SW 1271 (cell line): Measurements from ENCODE around the gene TBL1XR1.
"Not testable (repeated sequence)": the region's sequence is repeated elsewhere in the genome, so short reads cannot be mapped to it uniquely, and the experiment has no call there.

ENCODE experiments used
- DNase-seq, 2 experiments: peaks; one replicate each; lab custom pipeline; 2025; lab: John Stamatoyannopoulos, UW

The TBL1XR1 gene

GRCh38 chr3:177182352-177182751 is 14.9 kb downstream of the TBL1XR1 start:
- DNase-seq: no peak

GRCh38 chr3:177181418-177181817 is 15.9 kb downstream of the TBL1XR1 start:
- no peak for DNase-seq

- no peak for DNase-seq
Observed at GRCh38 chr3:177180506-177180905, 16.8 kb downstream of the TBL1XR1 start.

- no peak for DNase-seq
Observed at GRCh38 chr3:177179281-177180067, 17.8 kb downstream of the TBL1XR1 start.

- no peak for DNase-seq
Observed at GRCh38 chr3:177177749-177178221, 19.5 kb downstream of the TBL1XR1 start.

GRCh38 chr3:177174607-177175170 is 22.6 kb downstream of the TBL1XR1 start:
- DNase-seq: no peak

GRCh38 chr3:177169936-177170722 is 27.2 kb downstream of the TBL1XR1 start:
- no peak for DNase-seq

GRCh38 chr3:177168431-177168830 is 28.9 kb downstream of the TBL1XR1 start:
- no peak for DNase-seq

GRCh38 chr3:177162742-177163141 is 34.5 kb downstream of the TBL1XR1 start:
- no peak for DNase-seq

GRCh38 chr3:177161603-177162002 is 35.7 kb downstream of the TBL1XR1 start:
- not testable (repeated sequence) for DNase-seq

- DNase-seq: no peak
Observed at GRCh38 chr3:177158461-177158860, 38.8 kb downstream of the TBL1XR1 start.

- no peak for DNase-seq
Observed at GRCh38 chr3:177157492-177157891, 39.8 kb downstream of the TBL1XR1 start.

- no peak for DNase-seq
Observed at GRCh38 chr3:177154733-177155132, 42.5 kb downstream of the TBL1XR1 start.

- DNase-seq: peak in 1 of 2 experiments; percentile 19
Observed at GRCh38 chr3:177150970-177151627, 46.2 kb downstream of the TBL1XR1 start.

GRCh38 chr3:177150218-177150916 is 46.9 kb downstream of the TBL1XR1 start:
- DNase-seq: no peak

GRCh38 chr3:177149106-177149505 is 48.2 kb downstream of the TBL1XR1 start:
- DNase-seq: no peak

- no peak for DNase-seq
Observed at GRCh38 chr3:177147790-177148189, 49.5 kb downstream of the TBL1XR1 start.

- DNase-seq: no peak
Observed at GRCh38 chr3:177146646-177147045, 50.6 kb downstream of the TBL1XR1 start.

- no peak for DNase-seq
Observed at GRCh38 chr3:177145954-177146353, 51.3 kb downstream of the TBL1XR1 start.

- no peak for DNase-seq
Observed at GRCh38 chr3:177145381-177145780, 51.9 kb downstream of the TBL1XR1 start.

- DNase-seq: no peak
Observed at GRCh38 chr3:177144922-177145321, 52.4 kb downstream of the TBL1XR1 start.
